ENCODE results near the gene LRTM2. TPM values are rescaled to one million over a fixed set of nuclear protein-coding genes. Genes with fewer than 3 reads are reported as not detected.
A peak's percentile ranks its signal among the peaks of the same experiment; 100 is the strongest.

Gene LRTM2
- under 1 TPM in 1 of 2 donors, not detected in 1; 0.14 TPM for total RNA-seq

DNA sequence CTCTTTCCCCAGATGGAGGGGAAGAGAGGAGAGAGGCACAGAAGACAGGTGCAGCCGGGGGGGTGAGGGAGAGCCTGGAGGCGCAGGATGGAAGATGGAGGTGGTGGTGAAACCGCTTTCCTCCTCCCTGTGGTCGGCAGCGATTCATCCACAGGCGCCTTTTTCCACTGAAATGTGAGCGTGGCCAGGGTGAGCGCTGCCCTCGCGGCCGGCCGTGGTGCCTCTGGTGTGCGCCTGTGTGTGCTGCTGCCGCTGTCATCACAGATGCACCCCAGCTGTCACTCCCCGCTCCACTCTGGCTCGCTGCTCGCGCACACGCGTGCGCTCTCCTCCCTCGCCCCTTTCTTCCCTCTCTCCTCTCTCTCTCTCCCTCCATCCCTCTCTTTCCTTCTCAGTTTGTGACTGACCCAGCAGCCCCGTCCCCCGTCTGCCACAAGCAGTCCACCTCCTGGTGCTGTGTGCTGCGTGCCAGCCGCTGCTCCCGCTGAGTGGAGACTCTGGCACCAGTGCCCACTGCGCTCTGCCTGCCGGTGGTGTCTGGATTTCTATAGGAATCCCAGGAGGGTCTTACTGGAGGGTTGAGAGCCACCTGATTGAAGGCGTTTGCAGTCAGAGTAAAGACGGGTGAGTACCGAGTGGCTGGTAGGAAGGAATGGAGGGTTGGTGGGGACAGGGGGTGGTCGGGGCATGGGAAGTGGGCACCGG is at the start of gene LRTM2:
TSS of gene LRTM2 (plus strand) at position 375 of the 705 bp plus-strand sequence. CDS start 7,584 bp downstream, outside the sequence.
- Mint-ChIP-seq H3K27me3 (ENCODE audit: low read depth) (peaks cover 12% of the 10 kb centered on the region), H3K4me3 (no peak within 1 kb of the TSS)
- DNase-seq, result no peak

DNA sequence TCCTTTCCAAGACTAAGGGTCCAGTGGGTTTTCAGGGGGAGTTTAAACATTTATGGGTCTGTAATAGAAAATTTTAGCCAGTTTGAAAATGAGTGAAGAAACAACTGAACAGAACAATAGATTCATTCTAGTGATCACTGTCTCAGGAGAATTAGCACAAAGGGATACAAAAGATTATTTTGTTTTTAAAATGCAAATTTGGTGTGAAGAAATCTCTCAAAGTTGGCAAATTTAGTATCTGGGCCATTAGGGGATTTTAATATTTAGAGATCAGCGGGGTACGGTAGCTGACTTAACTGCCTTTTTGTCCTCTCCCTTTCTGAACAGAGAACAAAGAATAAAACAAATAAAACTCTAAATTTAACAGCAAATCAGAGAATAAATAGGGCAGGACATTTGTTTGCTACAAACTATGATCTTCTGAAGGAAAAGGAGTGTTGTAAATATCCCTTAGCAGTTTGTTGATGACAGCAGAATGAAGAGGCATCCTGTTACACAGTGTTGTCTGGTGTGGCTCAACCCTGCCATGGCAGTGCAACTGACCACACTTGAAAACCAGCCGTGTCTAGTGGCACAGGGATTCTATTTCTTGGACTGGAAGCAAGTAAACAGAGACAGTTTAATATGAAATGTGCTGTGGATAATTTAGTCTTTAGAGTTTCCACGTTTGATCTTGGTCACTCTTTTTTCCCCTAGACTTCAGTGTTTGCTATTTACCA is 46.3 kb upstream of the LRTM2 start:
- H3K4me1 Mint-ChIP-seq (ENCODE audit: low read depth), result no peaks in the 10 kb centered on the region

More for the DNA sequence above, at the start of gene LRTM2:
- no peak for ATAC-seq (replicated peaks in 1 of 2)
- H3K4me1 Mint-ChIP-seq (ENCODE audit: low read depth), result peaks cover 5% of the 10 kb centered on the region
- no peaks in the 10 kb centered on the region for H3K9me3 Mint-ChIP-seq
- H3K27ac Mint-ChIP-seq, result no peak within 1 kb of the TSS
- no peaks in the 10 kb centered on the region for H3K36me3 Mint-ChIP-seq (ENCODE audit: insufficient read depth in 2 of 2)

DNA sequence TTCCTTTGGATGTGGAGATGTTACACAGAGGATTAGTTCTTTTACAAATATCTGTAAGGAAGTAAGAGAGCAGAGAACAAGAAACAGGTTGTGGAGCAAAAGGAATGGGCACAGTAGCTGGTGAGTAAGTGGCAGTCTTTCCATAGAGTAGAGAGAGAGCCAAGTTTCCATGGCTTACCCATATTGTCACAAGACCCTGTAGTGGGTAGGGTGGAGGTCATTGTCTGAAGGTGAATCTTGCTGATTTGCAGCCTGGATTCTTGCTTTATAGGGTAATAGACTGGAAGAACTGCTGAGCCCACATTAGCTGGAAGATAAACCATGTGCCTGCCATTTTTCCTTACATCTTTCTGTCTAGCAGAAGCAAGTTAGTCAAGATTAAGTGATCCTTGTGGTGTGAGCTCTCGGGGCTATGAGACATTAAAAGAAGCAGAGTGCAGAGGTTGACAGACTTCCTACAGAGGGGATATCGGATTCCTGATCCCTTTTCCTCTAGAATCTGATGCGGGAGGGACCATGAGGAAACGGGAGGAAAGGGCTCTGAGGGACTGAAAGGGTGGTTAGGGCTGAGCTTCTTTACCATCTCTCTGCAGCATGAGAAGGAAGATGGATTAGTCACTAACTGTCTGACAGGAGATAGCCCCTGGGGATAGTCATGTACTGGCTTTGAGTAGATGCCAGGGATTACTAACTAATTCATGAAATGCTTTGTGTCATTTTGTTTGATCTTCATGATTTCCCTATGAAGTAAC is 44.0 kb upstream of the LRTM2 start:
- ATAC-seq (replicated peaks in 1 of 2), result no peak
- Mint-ChIP-seq H3K27ac (peak overlapping the region; percentile 25), H3K36me3 (ENCODE audit: insufficient read depth in 2 of 2) (peaks cover 0 to 6% of the 10 kb centered on the region in 2 donors), H3K9me3 (no peaks in the 10 kb centered on the region), H3K4me1 (ENCODE audit: low read depth) (no peaks in the 10 kb centered on the region), H3K4me3 (no peak overlapping the region), H3K27me3 (ENCODE audit: low read depth) (no peaks in the 10 kb centered on the region)
- DNase-seq, result no peak

More for the DNA sequence above, 46.3 kb upstream of the LRTM2 start:
- Mint-ChIP-seq H3K27ac (no peak overlapping the region), H3K4me3 (no peak overlapping the region), H3K36me3 (ENCODE audit: insufficient read depth in 2 of 2) (peaks cover 0 to 1% of the 10 kb centered on the region in 2 donors), H3K9me3 (no peaks in the 10 kb centered on the region), H3K27me3 (ENCODE audit: low read depth) (no peaks in the 10 kb centered on the region)
- ATAC-seq (replicated peaks in 1 of 2), result no peak
- DNase-seq, result no peak

DNA sequence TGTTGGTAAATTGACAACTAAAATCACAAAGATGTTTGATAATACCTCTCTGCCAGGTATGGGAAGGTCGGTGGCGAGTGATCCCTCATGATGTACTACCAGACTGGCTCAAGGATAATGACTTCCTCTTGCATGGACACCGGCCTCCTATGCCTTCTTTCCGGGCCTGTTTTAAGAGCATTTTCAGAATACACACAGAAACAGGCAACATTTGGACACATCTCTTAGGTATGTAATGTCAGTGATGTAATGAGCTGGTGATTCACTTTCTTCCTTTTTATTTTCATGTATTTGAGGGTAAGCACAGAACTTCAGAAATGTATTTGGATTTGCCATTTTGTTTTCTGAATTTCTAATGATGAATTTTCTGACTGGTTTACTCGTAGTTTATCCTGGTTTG is 42.6 kb upstream of the LRTM2 start:
- ATAC-seq (replicated peaks in 1 of 2) (no peak), DNase-seq (no peak)
- Mint-ChIP-seq H3K9me3 (no peaks in the 10 kb centered on the region), H3K27ac (no peak overlapping the region), H3K27me3 (ENCODE audit: low read depth) (no peaks in the 10 kb centered on the region), H3K4me3 (no peak overlapping the region), H3K36me3 (ENCODE audit: insufficient read depth in 2 of 2) (peaks cover 0 to 6% of the 10 kb centered on the region in 2 donors), H3K4me1 (ENCODE audit: low read depth) (no peaks in the 10 kb centered on the region)

DNA sequence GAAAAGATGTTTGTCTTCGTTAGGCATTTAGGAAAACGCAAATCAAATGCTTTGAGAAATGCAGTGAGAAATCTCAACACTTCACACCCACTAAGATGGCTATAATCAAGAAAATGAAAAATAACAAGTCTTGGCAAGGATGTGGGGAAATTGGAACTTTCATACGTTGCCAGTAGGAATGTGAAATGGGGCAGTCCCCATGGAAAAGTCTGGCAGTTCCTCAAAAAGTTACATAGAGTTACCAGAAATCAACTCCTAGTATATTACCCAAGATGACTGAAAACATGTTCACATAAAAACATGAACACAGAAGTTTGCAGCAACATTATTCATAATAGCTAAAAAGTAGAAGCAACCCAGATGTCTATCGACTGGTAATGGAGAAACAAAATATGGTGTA is 41.5 kb upstream of the LRTM2 start:
- ATAC-seq (replicated peaks in 1 of 2), result no peak

DNA sequence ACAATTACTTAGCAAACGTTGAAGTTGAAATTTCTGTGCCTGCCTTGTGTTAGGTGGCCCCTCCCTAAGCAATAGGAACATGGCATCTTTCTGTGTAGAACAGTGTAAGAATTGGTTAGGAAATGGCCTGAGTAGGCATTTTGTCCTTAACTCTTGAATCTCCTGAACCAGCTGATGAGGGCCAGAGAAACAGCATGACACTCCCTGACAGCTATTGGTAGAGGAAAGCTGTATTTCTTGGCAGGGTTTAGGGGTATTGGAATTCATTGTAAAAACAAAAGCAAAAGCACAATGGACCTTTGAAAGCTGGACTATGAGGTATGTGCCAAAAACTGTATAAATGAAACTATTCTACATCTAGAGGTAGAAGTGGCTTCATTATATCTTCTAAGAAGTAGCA is 40.6 kb upstream of the LRTM2 start:
- no peaks in the 10 kb centered on the region for H3K4me1 Mint-ChIP-seq (ENCODE audit: low read depth)
- peaks cover 0 to 5% of the 10 kb centered on the region in 2 donors for H3K36me3 Mint-ChIP-seq (ENCODE audit: insufficient read depth in 2 of 2)
- H3K27me3 Mint-ChIP-seq (ENCODE audit: low read depth), result no peaks in the 10 kb centered on the region
- no peaks in the 10 kb centered on the region for H3K9me3 Mint-ChIP-seq
- H3K4me3 Mint-ChIP-seq, result no peak overlapping the region
- no peak overlapping the region for H3K27ac Mint-ChIP-seq
- DNase-seq (no peak), ATAC-seq (replicated peaks in 1 of 2) (no peak)

More for the DNA sequence above, 41.5 kb upstream of the LRTM2 start:
- Mint-ChIP-seq H3K9me3 (no peaks in the 10 kb centered on the region), H3K4me3 (no peak overlapping the region), H3K4me1 (ENCODE audit: low read depth) (no peaks in the 10 kb centered on the region), H3K27me3 (ENCODE audit: low read depth) (no peaks in the 10 kb centered on the region), H3K36me3 (ENCODE audit: insufficient read depth in 2 of 2) (peaks cover 0 to 5% of the 10 kb centered on the region in 2 donors), H3K27ac (no peak overlapping the region)
- no peak for DNase-seq

DNA sequence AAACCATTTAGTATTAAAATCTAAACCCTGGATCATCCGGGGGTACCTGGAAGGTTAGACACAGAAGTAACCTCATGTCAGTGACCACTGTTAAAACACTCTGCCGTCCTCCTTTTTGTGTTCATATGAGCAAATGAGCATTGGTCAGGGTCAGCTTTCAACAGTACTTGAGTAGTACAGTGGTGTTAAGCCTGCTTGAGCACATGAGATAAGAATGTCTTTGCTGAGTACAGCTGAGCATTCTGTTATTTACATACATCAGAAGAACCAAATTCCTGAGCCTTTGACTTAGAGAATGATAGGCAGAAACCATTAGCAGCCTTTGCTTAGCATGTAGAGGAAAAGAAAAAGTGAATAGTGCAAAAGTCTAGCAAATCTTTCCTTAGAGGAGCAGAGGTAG is 38.6 kb upstream of the LRTM2 start:
- no peak overlapping the region for H3K27ac Mint-ChIP-seq
- H3K4me1 Mint-ChIP-seq (ENCODE audit: low read depth), result no peaks in the 10 kb centered on the region
- H3K27me3 Mint-ChIP-seq (ENCODE audit: low read depth), result no peaks in the 10 kb centered on the region
- no peaks in the 10 kb centered on the region for H3K9me3 Mint-ChIP-seq
- ATAC-seq (replicated peaks in 1 of 2), result no peak
- no peak overlapping the region for H3K4me3 Mint-ChIP-seq
- DNase-seq, result no peak
- H3K36me3 Mint-ChIP-seq (ENCODE audit: insufficient read depth in 2 of 2), result peaks cover 0 to 5% of the 10 kb centered on the region in 2 donors

DNA sequence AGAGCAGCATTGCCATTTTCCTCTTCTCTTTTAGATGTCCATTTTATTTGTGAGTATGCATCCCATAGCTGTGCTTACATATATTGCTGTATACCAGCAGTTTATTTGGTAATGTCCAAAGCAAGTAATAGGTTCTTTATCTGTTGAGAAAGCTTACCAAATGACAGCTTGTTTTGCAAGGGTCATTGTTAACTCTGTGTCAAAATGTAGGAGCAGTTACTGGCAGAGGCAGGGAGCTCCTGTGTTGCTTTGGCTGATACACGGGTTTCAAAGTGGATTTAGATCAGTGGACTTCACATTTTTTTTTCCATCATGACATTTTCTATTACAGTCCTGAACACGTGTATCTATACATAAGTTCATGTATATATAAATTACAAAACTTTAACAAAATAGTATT is 38.1 kb upstream of the LRTM2 start:
- ATAC-seq (replicated peaks in 1 of 2) (no peak), DNase-seq (no peak)
- H3K4me1 Mint-ChIP-seq (ENCODE audit: low read depth), result no peaks in the 10 kb centered on the region
- H3K27me3 Mint-ChIP-seq (ENCODE audit: low read depth), result no peaks in the 10 kb centered on the region
- no peak overlapping the region for H3K27ac Mint-ChIP-seq
- no peaks in the 10 kb centered on the region for H3K9me3 Mint-ChIP-seq
- peaks cover 0 to 5% of the 10 kb centered on the region in 2 donors for H3K36me3 Mint-ChIP-seq (ENCODE audit: insufficient read depth in 2 of 2)
- H3K4me3 Mint-ChIP-seq, result no peak overlapping the region

DNA sequence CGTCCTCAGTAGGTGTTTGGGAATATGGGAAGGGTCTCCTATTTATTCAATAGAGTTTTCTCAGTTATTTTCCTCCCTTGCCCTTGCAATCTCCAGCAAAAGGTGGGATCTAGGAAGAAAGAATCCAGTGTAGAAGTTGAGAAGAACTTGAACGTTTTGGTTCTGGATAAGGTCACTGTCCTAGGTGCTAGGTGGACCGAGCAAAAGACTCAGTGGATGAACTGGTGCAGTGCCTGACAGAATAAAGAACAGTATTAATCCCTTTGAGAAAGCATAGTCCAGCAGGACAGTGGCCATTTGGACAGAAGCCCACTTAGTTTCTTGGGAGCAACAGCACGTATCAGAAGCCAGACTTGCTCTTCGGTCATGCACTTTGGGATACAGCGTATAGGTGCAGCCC is 32.7 kb upstream of the LRTM2 start:
- DNase-seq, result no peak
- H3K36me3 Mint-ChIP-seq (ENCODE audit: insufficient read depth in 2 of 2), result no peaks in the 10 kb centered on the region
- H3K4me1 Mint-ChIP-seq (ENCODE audit: low read depth), result peaks cover 15% of the 10 kb centered on the region
- H3K27me3 Mint-ChIP-seq (ENCODE audit: low read depth), result no peaks in the 10 kb centered on the region
- ATAC-seq (replicated peaks in 1 of 2), result no peak
- H3K9me3 Mint-ChIP-seq, result no peaks in the 10 kb centered on the region
- H3K27ac Mint-ChIP-seq, result no peak overlapping the region
- no peak overlapping the region for H3K4me3 Mint-ChIP-seq

DNA sequence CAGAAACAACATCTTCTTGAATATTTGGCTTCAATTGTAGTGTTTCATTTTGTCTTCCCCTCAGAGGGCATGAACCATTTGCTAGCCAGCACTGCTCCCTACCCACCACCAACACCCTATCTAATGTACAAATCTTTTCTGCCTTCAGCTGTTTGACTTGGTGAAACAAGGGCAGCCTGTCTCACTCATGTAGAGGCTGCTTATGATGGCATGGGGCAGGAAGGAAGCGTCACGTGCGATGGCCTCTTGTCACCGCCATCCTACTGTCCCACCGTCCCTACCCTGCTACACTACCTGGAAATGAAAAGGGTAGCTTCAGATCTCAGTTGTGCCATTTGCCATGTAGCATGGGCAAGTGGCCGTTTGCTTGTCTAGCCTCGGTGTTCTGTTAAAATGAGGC is 29.9 kb upstream of the LRTM2 start:
- peaks cover 15% of the 10 kb centered on the region for H3K4me1 Mint-ChIP-seq (ENCODE audit: low read depth)
- DNase-seq (no peak), ATAC-seq (replicated peaks in 1 of 2) (no peak)
- no peaks in the 10 kb centered on the region for H3K27me3 Mint-ChIP-seq (ENCODE audit: low read depth)
- no peak overlapping the region for H3K4me3 Mint-ChIP-seq
- H3K9me3 Mint-ChIP-seq, result no peaks in the 10 kb centered on the region
- H3K36me3 Mint-ChIP-seq (ENCODE audit: insufficient read depth in 2 of 2), result no peaks in the 10 kb centered on the region
- H3K27ac Mint-ChIP-seq, result no peak overlapping the region

DNA sequence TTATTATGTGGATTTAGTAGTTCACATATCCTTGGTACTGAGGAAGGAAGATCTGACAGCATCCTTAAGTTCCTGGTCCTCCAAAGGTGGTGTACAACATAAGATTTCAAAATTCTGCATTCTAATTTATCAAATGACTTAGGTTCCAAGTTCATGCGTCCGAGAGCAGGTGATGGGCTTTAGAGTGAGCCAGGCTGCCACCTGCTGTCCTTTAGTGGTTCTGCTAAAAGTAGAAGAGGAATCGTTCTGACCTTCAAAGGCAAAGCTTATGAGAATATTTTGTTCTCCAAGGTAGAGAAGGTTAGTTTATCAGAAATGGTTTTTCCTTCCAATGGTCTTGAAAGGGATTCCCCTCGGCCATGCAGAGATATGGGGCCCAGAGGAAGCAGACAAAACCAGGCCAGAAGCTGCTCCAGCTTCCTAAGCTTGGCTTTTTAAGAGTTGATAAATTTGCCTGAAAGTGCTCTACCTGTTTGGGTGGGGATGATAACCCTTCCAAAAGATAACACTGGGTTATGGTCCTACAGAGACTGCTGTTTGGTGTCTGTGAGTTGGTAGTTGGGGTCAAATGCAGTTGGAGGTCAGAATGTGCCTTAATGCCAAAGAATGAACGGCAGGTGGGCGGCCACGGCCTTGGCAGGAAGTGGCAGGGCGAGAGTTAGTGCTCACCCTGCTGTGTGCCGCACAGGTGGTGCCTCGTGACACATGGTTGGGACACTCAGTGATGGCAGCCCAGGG is 29.1 kb upstream of the LRTM2 start:
- Mint-ChIP-seq H3K27ac (peak overlapping the region; percentile 51), H3K36me3 (ENCODE audit: insufficient read depth in 2 of 2) (peaks cover 0 to 2% of the 10 kb centered on the region in 2 donors), H3K4me1 (ENCODE audit: low read depth) (peaks cover 20% of the 10 kb centered on the region), H3K27me3 (ENCODE audit: low read depth) (no peaks in the 10 kb centered on the region), H3K4me3 (peak overlapping the region; percentile 36 to 51), H3K9me3 (no peaks in the 10 kb centered on the region)
- ATAC-seq (replicated peaks in 1 of 2), result peak; percentile 34 to 44
- DNase-seq, result peak; percentile 65 to 72

DNA sequence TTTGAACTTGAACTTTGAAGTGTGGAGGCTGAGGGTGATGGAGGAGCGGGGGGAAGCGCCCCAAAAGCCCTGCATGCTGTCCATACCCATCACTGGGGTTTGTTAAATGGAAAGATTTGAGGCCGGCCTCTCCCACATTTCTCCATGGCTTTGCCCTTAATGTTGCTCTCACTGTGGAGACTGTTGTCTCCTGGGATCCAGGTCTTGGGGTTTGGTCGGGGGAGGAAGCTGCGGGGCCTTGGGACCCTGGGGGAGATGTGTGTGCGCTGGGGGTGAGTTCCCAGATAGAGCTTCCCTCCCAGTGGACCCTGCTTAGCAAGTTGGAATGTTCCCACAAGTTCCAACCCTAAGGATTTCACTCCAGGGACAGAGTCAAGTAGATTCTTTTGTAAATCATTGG is 28.0 kb upstream of the LRTM2 start:
- peaks cover 0 to 2% of the 10 kb centered on the region in 2 donors for H3K36me3 Mint-ChIP-seq (ENCODE audit: insufficient read depth in 2 of 2)
- H3K27ac Mint-ChIP-seq, result no peak overlapping the region
- no peak for DNase-seq
- no peaks in the 10 kb centered on the region for H3K9me3 Mint-ChIP-seq
- peaks cover 20% of the 10 kb centered on the region for H3K4me1 Mint-ChIP-seq (ENCODE audit: low read depth)
- H3K27me3 Mint-ChIP-seq (ENCODE audit: low read depth), result no peaks in the 10 kb centered on the region
- no peak for ATAC-seq (replicated peaks in 1 of 2)
- H3K4me3 Mint-ChIP-seq, result no peak overlapping the region

Data from activated T-cell treated with anti-CD3 and anti-CD28 coated beads, Interleukin-2, amount 50 U/mL, for 72 hours (primary cell).